Kasumi-1 (cell line): ENCODE measurements around the gene ENKUR.

ENCODE experiments used
- DNase-seq, 2 experiments: peaks; one replicate each; lab custom pipeline; 2025; lab: John Stamatoyannopoulos, UW

Gene ENKUR

GRCh38 chr10:24947304-24948097 lies 68.5 kb downstream of the ENKUR start:
- no peak for DNase-seq

GRCh38 chr10:24944512-24945255 lies 71.3 kb downstream of the ENKUR start:
- DNase-seq = peak in 1 of 2 experiments; percentile 22

- DNase-seq = no peak
Measured at GRCh38 chr10:24938525-24938924, 77.4 kb downstream of the ENKUR start.

- no peak for DNase-seq
Measured at GRCh38 chr10:24938076-24938475, 77.9 kb downstream of the ENKUR start.

- DNase-seq = no peak
Measured at GRCh38 chr10:24935504-24936292, 80.3 kb downstream of the ENKUR start.
